BJ (cell line): ENCODE data around the gene HPN. TPM values are rescaled to one million over a fixed set of nuclear protein-coding genes. Genes with fewer than 3 reads are reported as not detected.
"Not testable (repeated sequence)": the region's sequence is repeated elsewhere in the genome, so short reads cannot be mapped to it uniquely, and the experiment has no call there.

Experiments used
- CTCF ChIA-PET: fragments of 350-600 bp; formaldehyde crosslinking; extraction: SDS; loops from one replicate; lab custom pipeline; 2021; ENCODE audit warnings: antibody characterized with exemption, inconsistent platforms; lab: Yijun Ruan, JAX
- POLR2A ChIA-PET: fragments of 300-600 bp; sonication (Branson Sonifier 250); formaldehyde crosslinking; extraction: SDS; loops from one replicate; lab custom pipeline; 2021; ENCODE audit warnings: antibody characterized with exemption; lab: Charles Lee
- DNase-seq: peaks from one replicate; pipeline ENCODE4 v3.0.0-alpha.2; 2011; ENCODE audit warnings: low read depth
- H3K27me3 ChIP-seq: 2 replicates; pipeline ENCODE4 v1.6.0; 2011; ENCODE audit warnings: low read length; ENCODE audit not compliant: control insufficient read depth, insufficient read depth
- H3K36me3 ChIP-seq: 2 replicates; pipeline ENCODE4 v1.5.1; 2011; ENCODE audit warnings: low read length; ENCODE audit not compliant: control insufficient read depth, insufficient read depth
- H3K4me3 ChIP-seq: 2 replicates; pipeline ENCODE4 v1.5.1; 2011; ENCODE audit warnings: low read depth, mild to moderate bottlenecking, control low read depth, low read length
- polyA plus RNA-seq: library from polyadenylated mRNA; depleted of rRNA; stranded (reverse); fragments of >200 nt; gene quantifications from 2 replicates; pipeline ENCODE4 v1.2.3, GENCODE V29; 2011
- TF ChIP-seq, protein P1 (sequence below): IDR thresholded peaks from 2 replicates; pipeline ENCODE4 v1.5.1; 2011; ENCODE audit warnings: low read depth, mild to moderate bottlenecking, control low read depth, inconsistent platforms, low read length, moderate library complexity; ENCODE audit not compliant: insufficient read depth

HPN gene
- polyA plus RNA-seq, 1 experiment, result not detected

DNA sequence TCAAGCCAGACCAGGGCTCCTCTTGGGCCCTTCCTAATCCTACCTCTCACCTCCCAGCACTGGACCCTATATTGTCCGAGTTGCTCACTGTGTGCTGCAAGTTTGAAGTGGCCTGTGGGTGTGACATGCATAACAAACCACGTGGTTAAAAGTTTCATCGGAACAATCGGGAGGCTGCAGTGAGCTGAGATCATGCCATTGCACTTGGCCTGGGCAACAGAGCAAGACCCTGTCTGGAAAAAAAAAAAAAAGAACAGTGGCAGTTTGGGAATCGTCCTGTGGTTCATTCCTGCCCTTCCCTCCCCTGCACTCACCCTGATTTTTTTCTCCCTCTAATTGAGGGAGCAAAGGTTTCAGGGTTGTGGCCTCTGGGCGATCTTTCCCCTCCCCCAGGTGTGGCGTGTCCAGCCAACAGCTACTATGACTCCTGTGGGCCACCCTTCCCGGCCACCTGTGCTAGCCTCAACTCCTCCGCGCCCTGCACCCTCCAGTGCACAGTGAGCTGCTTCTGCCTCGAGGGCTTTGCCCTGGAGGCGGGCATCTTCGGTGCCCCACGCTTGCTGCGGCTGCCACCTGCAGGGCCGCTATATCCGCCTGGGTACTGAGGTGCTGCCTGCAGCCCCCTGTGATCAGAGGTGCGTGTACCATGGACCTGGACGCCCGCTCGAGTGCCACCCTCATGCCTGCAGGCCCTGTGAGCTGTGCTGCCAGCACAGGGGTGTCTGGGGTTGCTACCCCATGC lies 57.8 kb downstream of the HPN start:
- TF ChIP-seq, protein P1, sequence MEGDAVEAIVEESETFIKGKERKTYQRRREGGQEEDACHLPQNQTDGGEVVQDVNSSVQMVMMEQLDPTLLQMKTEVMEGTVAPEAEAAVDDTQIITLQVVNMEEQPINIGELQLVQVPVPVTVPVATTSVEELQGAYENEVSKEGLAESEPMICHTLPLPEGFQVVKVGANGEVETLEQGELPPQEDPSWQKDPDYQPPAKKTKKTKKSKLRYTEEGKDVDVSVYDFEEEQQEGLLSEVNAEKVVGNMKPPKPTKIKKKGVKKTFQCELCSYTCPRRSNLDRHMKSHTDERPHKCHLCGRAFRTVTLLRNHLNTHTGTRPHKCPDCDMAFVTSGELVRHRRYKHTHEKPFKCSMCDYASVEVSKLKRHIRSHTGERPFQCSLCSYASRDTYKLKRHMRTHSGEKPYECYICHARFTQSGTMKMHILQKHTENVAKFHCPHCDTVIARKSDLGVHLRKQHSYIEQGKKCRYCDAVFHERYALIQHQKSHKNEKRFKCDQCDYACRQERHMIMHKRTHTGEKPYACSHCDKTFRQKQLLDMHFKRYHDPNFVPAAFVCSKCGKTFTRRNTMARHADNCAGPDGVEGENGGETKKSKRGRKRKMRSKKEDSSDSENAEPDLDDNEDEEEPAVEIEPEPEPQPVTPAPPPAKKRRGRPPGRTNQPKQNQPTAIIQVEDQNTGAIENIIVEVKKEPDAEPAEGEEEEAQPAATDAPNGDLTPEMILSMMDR, result no peak
- H3K4me3 ChIP-seq, result no peak overlapping the region
- no peak for DNase-seq
- peaks cover 2% of the 10 kb centered on the region; the same call in 1 of the 2 replicates for H3K27me3 ChIP-seq
- POLR2A ChIA-PET, result no interaction called here
- no peaks in the 10 kb centered on the region for H3K36me3 ChIP-seq
- CTCF ChIA-PET, result interaction anchor here (0.6 to 3.1 kb wide), 6 partner anchors 12 to 175 kb away, joined by 3 to 18 read pairs (median 4); no protein-coding TSS in a partner anchor

- TF ChIP-seq, protein P1, result no peak
- H3K4me3 ChIP-seq, result no peak overlapping the region
- no peak for DNase-seq
- no peaks in the 10 kb centered on the region for H3K36me3 ChIP-seq
- CTCF ChIA-PET, result interaction anchor here (1.1 to 3.1 kb wide), 5 partner anchors 12 to 42 kb away, joined by 3 to 18 read pairs (median 4); no protein-coding TSS in a partner anchor
- POLR2A ChIA-PET, result no interaction called here
- H3K27me3 ChIP-seq, result peaks cover 2% of the 10 kb centered on the region; the same call in 1 of the 2 replicates
Measured at GRCh38 chr19:35099897-35100275, 58.4 kb downstream of the HPN start.

GRCh38 chr19:35100588-35101533 lies 59.3 kb downstream of the HPN start:
- TF ChIP-seq, protein P1, result no peak
- ChIA-PET POLR2A (no interaction called here), CTCF (interaction anchor here (0.6 to 3.1 kb wide), 7 partner anchors 10 to 57 kb away, joined by 3 to 18 read pairs (median 5); no protein-coding TSS in a partner anchor)
- H3K4me3 ChIP-seq, result no peak overlapping the region
- DNase-seq, result no peak
- peaks cover 2% of the 10 kb centered on the region; the same call in 1 of the 2 replicates for H3K27me3 ChIP-seq
- H3K36me3 ChIP-seq, result no peaks in the 10 kb centered on the region

DNA sequence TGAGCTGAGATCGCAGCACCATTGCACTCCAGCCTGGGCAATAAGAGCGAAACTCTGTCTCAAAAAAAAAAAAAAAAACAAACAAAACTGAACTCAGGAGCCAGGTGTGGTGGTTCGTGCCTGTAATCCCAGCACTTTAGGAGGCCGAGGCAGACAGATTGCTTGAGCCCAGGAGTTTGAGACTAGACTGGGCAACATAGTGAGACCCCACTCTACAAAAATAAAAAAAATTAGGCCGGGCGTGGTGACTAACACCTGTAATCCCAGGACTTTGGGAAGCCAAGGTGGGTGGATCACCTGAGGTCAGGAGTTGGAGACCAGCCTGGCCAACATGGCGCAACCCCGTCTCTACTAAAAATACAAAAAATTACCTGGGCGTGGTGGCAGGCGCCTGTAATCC lies 60.4 kb downstream of the HPN start:
- H3K4me3 ChIP-seq, CTCF ChIA-PET, DNase-seq, H3K36me3 ChIP-seq, H3K27me3 ChIP-seq, POLR2A ChIA-PET: not testable (repeated sequence)

GRCh38 chr19:35103614-35104013 lies 62.1 kb downstream of the HPN start:
- POLR2A ChIA-PET, result not testable (repeated sequence)
- CTCF ChIA-PET, result interaction anchor here (1.9 kb wide), 1 partner anchor 11 kb away, joined by 6 read pairs; no protein-coding TSS in a partner anchor

More at GRCh38 chr19:35103614-35104013, 62.1 kb downstream of the HPN start:
- not testable (repeated sequence) for DNase-seq, H3K27me3 ChIP-seq, H3K36me3 ChIP-seq, H3K4me3 ChIP-seq
